Neural cell (in vitro differentiated cells): ENCODE data around the gene DEAF1. TPM values are rescaled to one million over a fixed set of nuclear protein-coding genes. Genes with fewer than 3 reads are reported as not detected.

ENCODE experiments used
- H2AFZ ChIP-seq: fragments of 200-600, 300-800 bp; sonication (generic), shearing (Covaris generic); 2 replicates; pipeline ENCODE4 v1.6.0; 2014; ENCODE audit warnings: low read depth, mild to moderate bottlenecking, antibody characterized with exemption, low read length, moderate library complexity
- H3F3A ChIP-seq: fragments of 200-600 bp; shearing (Covaris generic); 2 replicates; pipeline ENCODE4 v1.6.1; 2016; ENCODE audit warnings: mild to moderate bottlenecking, moderate library complexity, mixed read lengths, antibody characterized with exemption, low read length; ENCODE audit not compliant: insufficient read depth, poor library complexity, severe bottlenecking
- H3K27ac ChIP-seq: fragments of 200-600, 300-800 bp; sonication (generic), shearing (Covaris generic); 2 replicates; pipeline ENCODE4 v1.5.1; 2014; ENCODE audit warnings: mild to moderate bottlenecking, low read length, moderate library complexity
- H3K27me3 ChIP-seq: fragments of 300-800, 200-600 bp; sonication (generic), shearing (Covaris generic); 2 replicates; pipeline ENCODE4 v1.6.0; 2014; ENCODE audit warnings: mild to moderate bottlenecking, low read depth, low read length, moderate library complexity; ENCODE audit not compliant: insufficient read depth
- H3K36me3 ChIP-seq: fragments of 300-800, 200-600 bp; sonication (generic), shearing (Covaris generic); 2 replicates; pipeline ENCODE4 v1.5.1; 2014; ENCODE audit warnings: mild to moderate bottlenecking, antibody characterized with exemption, low read length, moderate library complexity; ENCODE audit not compliant: insufficient read depth
- H3K4me2 ChIP-seq: fragments of 300-800, 200-600 bp; sonication (generic), shearing (Covaris generic); 2 replicates; pipeline ENCODE4 v1.6.0; 2014; ENCODE audit warnings: mild to moderate bottlenecking, low read length
- H3K4me3 ChIP-seq: fragments of 300-800, 200-600 bp; sonication (generic), shearing (Covaris generic); 2 replicates; pipeline ENCODE4 v1.5.1; 2014; ENCODE audit warnings: mild to moderate bottlenecking, low read length, moderate library complexity
- H3K79me2 ChIP-seq: fragments of 200-600 bp; shearing (Covaris generic); replicated peaks from 2 replicates; pipeline ENCODE4 v1.6.0; 2014; ENCODE audit warnings: mild to moderate bottlenecking, low read length, moderate library complexity; ENCODE audit not compliant: insufficient read depth
- H3K9ac ChIP-seq: fragments of 300-800, 200-600 bp; sonication (generic), shearing (Covaris generic); 2 replicates; pipeline ENCODE4 v1.6.1; 2016; ENCODE audit warnings: mild to moderate bottlenecking, low read length, mixed read lengths
- H3K9me2 ChIP-seq: fragments of 200-600 bp; shearing (Covaris generic); 2 replicates; pipeline ENCODE4 v1.6.1; 2016; ENCODE audit warnings: mild to moderate bottlenecking, low read length, mixed read lengths; ENCODE audit not compliant: insufficient read depth
- H3K9me3 ChIP-seq: fragments of 200-600, 300-800 bp; sonication (generic), shearing (Covaris generic); 2 replicates; pipeline ENCODE4 v1.6.1; 2016; ENCODE audit warnings: mild to moderate bottlenecking, mixed run types, low read length, moderate library complexity, mixed read lengths
- H4K20me1 ChIP-seq: fragments of 200-600 bp; shearing (Covaris generic); 2 replicates; pipeline ENCODE4 v1.6.1; 2016; ENCODE audit warnings: mild to moderate bottlenecking, mixed run types; ENCODE audit not compliant: insufficient read depth
- EP300 ChIP-seq: fragments of 450-650 bp; conservative IDR thresholded peaks from 2 replicates; pipeline ENCODE4 v1.6.1; 2014; ENCODE audit warnings: antibody characterized with exemption, mild to moderate bottlenecking, moderate library complexity; ENCODE audit not compliant: poor library complexity, severe bottlenecking
- EZH2 ChIP-seq: fragments of 200-600, 300-800 bp; shearing (Covaris generic), sonication (generic); IDR thresholded peaks from 2 replicates; pipeline ENCODE4 v1.6.1; 2014; ENCODE audit warnings: antibody characterized with exemption, low read length, borderline replicate concordance, mild to moderate bottlenecking; ENCODE audit not compliant: insufficient read depth, poor library complexity, severe bottlenecking
- MXI1 ChIP-seq: fragments of 450-650 bp; conservative IDR thresholded peaks from 2 replicates; pipeline ENCODE4 v1.6.1; 2014; ENCODE audit warnings: antibody characterized with exemption, mild to moderate bottlenecking; ENCODE audit not compliant: poor library complexity, severe bottlenecking
- POLR2AphosphoS5 ChIP-seq: IDR thresholded peaks from 2 replicates; pipeline ENCODE4 v1.6.1; 2012
- RAD21 ChIP-seq: fragments of 450-650 bp; conservative IDR thresholded peaks from 2 replicates; pipeline ENCODE4 v1.6.1; 2014; ENCODE audit warnings: antibody characterized with exemption, mild to moderate bottlenecking, moderate library complexity
- SMC3 ChIP-seq: fragments of 450-650 bp; conservative IDR thresholded peaks from 2 replicates; pipeline ENCODE4 v1.6.1; 2014; ENCODE audit warnings: antibody characterized with exemption, mild to moderate bottlenecking, moderate library complexity; ENCODE audit not compliant: poor library complexity
- TAF1 ChIP-seq: IDR thresholded peaks from 2 replicates; pipeline ENCODE4 v1.6.1; 2012; ENCODE audit warnings: low read depth
- polyA plus RNA-seq: library from polyadenylated mRNA; depleted of rRNA; stranded (reverse); fragments of >200 nt; gene quantifications from 2 replicates; pipeline ENCODE4 v1.2.3, GENCODE V29; 2014
- TF ChIP-seq, protein P1 (sequence below): fragments of 450-650 bp; IDR thresholded peaks from 2 replicates; pipeline ENCODE4 v1.5.1; 2014; ENCODE audit warnings: antibody characterized with exemption, mild to moderate bottlenecking, moderate library complexity; ENCODE audit not compliant: poor library complexity, severe bottlenecking
- TF ChIP-seq, protein P2 (sequence below): IDR thresholded peaks from 2 replicates; pipeline ENCODE4 v1.6.1; 2012; ENCODE audit warnings: borderline replicate concordance

The DEAF1 gene
- polyA plus RNA-seq, 1 donor from 2014 or later = 87.6 TPM

- no peaks in the 10 kb centered on the region for H3K27me3 ChIP-seq
- H3K27ac ChIP-seq = no peak overlapping the region
- H4K20me1 ChIP-seq = no peaks in the 10 kb centered on the region
- no peak overlapping the region for H2AFZ ChIP-seq
- H3K4me2 ChIP-seq = no peak overlapping the region
- H3K9me2 ChIP-seq = no peaks in the 10 kb centered on the region
- H3K36me3 ChIP-seq = no peaks in the 10 kb centered on the region
- H3K4me3 ChIP-seq = no peak overlapping the region
- no peaks in the 10 kb centered on the region for H3F3A ChIP-seq
- no peaks in the 10 kb centered on the region for H3K9me3 ChIP-seq
- H3K79me2 ChIP-seq = no peaks in the 10 kb centered on the region
- TF ChIP-seq SMC3 (no peak), RAD21 (no peak)
- TF ChIP-seq, protein P1, sequence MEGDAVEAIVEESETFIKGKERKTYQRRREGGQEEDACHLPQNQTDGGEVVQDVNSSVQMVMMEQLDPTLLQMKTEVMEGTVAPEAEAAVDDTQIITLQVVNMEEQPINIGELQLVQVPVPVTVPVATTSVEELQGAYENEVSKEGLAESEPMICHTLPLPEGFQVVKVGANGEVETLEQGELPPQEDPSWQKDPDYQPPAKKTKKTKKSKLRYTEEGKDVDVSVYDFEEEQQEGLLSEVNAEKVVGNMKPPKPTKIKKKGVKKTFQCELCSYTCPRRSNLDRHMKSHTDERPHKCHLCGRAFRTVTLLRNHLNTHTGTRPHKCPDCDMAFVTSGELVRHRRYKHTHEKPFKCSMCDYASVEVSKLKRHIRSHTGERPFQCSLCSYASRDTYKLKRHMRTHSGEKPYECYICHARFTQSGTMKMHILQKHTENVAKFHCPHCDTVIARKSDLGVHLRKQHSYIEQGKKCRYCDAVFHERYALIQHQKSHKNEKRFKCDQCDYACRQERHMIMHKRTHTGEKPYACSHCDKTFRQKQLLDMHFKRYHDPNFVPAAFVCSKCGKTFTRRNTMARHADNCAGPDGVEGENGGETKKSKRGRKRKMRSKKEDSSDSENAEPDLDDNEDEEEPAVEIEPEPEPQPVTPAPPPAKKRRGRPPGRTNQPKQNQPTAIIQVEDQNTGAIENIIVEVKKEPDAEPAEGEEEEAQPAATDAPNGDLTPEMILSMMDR = no peak
- TF ChIP-seq, protein P2, sequence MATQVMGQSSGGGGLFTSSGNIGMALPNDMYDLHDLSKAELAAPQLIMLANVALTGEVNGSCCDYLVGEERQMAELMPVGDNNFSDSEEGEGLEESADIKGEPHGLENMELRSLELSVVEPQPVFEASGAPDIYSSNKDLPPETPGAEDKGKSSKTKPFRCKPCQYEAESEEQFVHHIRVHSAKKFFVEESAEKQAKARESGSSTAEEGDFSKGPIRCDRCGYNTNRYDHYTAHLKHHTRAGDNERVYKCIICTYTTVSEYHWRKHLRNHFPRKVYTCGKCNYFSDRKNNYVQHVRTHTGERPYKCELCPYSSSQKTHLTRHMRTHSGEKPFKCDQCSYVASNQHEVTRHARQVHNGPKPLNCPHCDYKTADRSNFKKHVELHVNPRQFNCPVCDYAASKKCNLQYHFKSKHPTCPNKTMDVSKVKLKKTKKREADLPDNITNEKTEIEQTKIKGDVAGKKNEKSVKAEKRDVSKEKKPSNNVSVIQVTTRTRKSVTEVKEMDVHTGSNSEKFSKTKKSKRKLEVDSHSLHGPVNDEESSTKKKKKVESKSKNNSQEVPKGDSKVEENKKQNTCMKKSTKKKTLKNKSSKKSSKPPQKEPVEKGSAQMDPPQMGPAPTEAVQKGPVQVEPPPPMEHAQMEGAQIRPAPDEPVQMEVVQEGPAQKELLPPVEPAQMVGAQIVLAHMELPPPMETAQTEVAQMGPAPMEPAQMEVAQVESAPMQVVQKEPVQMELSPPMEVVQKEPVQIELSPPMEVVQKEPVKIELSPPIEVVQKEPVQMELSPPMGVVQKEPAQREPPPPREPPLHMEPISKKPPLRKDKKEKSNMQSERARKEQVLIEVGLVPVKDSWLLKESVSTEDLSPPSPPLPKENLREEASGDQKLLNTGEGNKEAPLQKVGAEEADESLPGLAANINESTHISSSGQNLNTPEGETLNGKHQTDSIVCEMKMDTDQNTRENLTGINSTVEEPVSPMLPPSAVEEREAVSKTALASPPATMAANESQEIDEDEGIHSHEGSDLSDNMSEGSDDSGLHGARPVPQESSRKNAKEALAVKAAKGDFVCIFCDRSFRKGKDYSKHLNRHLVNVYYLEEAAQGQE = no peak
- no peak overlapping the region for H3K9ac ChIP-seq
Observed at GRCh38 chr11:603154-603553, 91.9 kb downstream of the DEAF1 start.

GRCh38 chr11:601573-602245 is 93.3 kb downstream of the DEAF1 start:
- H3K9me3 ChIP-seq = no peaks in the 10 kb centered on the region
- H3K4me3 ChIP-seq = no peak overlapping the region
- no peaks in the 10 kb centered on the region for H3K36me3 ChIP-seq
- no peaks in the 10 kb centered on the region for H3K9me2 ChIP-seq
- no peaks in the 10 kb centered on the region for H4K20me1 ChIP-seq
- H3K27me3 ChIP-seq = no peaks in the 10 kb centered on the region
- H3F3A ChIP-seq = no peaks in the 10 kb centered on the region
- H3K9ac ChIP-seq = no peak overlapping the region
- TF ChIP-seq POLR2AphosphoS5 (no peak), MXI1 (no peak), EP300 (no peak), TAF1 (no peak), RAD21 (no peak), EZH2 (no peak), SMC3 (no peak)
- TF ChIP-seq, protein P1 = no peak
- TF ChIP-seq, protein P2 = no peak
- H2AFZ ChIP-seq = no peak overlapping the region
- H3K4me2 ChIP-seq = no peak overlapping the region
- no peak overlapping the region for H3K27ac ChIP-seq
- no peaks in the 10 kb centered on the region for H3K79me2 ChIP-seq
